Cardiac ventricle fibroblast (primary cell): ENCODE results near the gene CSF3. TPM values are rescaled to one million over a fixed set of nuclear protein-coding genes. Genes with fewer than 3 reads are reported as not detected.

ENCODE experiments used
- total RNA-seq: library from RNA; depleted of rRNA; stranded (reverse); fragments of >200 nt; gene quantifications from 2 replicates; pipeline ENCODE4 v1.2.3, GENCODE V29; 2015

CSF3 gene, protein sequence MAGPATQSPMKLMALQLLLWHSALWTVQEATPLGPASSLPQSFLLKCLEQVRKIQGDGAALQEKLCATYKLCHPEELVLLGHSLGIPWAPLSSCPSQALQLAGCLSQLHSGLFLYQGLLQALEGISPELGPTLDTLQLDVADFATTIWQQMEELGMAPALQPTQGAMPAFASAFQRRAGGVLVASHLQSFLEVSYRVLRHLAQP
- total RNA-seq: not detected in 2 replicates

DNA sequence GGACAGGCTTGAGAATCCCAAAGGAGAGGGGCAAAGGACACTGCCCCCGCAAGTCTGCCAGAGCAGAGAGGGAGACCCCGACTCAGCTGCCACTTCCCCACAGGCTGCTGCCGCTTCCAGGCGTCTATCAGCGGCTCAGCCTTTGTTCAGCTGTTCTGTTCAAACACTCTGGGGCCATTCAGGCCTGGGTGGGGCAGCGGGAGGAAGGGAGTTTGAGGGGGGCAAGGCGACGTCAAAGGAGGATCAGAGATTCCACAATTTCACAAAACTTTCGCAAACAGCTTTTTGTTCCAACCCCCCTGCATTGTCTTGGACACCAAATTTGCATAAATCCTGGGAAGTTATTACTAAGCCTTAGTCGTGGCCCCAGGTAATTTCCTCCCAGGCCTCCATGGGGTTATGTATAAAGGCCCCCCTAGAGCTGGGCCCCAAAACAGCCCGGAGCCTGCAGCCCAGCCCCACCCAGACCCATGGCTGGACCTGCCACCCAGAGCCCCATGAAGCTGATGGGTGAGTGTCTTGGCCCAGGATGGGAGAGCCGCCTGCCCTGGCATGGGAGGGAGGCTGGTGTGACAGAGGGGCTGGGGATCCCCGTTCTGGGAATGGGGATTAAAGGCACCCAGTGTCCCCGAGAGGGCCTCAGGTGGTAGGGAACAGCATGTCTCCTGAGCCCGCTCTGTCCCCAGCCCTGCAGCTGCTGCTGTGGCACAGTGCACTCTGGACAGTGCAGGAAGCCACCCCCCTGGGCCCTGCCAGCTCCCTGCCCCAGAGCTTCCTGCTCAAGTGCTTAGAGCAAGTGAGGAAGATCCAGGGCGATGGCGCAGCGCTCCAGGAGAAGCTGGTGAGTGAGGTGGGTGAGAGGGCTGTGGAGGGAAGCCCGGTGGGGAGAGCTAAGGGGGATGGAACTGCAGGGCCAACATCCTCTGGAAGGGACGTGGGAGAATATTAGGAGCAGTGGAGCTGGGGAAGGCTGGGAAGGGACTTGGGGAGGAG is at the start of gene CSF3:
Gene CSF3, plus strand, starts transcription at position 436 of the 993 bp plus-strand sequence. Its CDS starts 35 bp downstream, at position 471.

DNA sequence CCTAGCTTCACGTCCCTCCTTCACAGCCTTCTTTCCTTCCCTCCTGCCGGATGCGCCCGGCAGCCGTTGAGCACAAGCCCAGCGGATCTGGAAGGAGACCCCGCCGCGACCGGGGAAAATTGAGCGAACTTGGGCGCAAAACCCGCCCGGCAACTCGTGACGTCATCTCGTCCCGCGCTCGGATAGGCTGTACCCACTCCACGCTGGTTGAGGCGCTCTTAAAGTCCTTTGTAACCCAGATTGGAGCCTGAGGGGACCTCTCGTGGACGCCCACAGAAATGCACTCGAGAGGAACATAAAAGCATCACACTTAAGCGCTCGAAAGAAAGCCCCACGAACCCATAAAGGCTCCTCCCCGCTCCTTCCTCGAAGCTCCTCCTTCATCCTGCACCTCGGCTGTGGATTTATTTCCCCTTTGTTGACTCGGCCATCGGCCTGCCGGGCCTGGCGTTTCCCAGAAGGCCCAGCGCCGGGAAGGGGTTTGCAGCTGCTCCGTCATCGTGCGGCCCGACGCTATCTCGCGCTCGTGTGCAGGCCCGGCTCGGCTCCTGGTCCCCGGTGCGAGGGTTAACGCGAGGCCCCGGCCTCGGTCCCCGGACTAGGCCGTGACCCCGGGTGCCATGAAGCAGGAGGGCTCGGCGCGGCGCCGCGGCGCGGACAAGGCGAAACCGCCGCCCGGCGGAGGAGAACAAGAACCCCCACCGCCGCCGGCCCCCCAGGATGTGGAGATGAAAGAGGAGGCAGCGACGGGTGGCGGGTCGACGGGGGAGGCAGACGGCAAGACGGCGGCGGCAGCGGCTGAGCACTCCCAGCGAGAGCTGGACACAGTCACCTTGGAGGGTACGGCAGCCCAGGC is 34.7 kb upstream of the CSF3 start, which contains the start of gene PSMD3:
Gene PSMD3, plus strand, starts transcription at position 457 of the 856 bp plus-strand sequence. Its CDS starts 164 bp downstream, at position 621.

DNA sequence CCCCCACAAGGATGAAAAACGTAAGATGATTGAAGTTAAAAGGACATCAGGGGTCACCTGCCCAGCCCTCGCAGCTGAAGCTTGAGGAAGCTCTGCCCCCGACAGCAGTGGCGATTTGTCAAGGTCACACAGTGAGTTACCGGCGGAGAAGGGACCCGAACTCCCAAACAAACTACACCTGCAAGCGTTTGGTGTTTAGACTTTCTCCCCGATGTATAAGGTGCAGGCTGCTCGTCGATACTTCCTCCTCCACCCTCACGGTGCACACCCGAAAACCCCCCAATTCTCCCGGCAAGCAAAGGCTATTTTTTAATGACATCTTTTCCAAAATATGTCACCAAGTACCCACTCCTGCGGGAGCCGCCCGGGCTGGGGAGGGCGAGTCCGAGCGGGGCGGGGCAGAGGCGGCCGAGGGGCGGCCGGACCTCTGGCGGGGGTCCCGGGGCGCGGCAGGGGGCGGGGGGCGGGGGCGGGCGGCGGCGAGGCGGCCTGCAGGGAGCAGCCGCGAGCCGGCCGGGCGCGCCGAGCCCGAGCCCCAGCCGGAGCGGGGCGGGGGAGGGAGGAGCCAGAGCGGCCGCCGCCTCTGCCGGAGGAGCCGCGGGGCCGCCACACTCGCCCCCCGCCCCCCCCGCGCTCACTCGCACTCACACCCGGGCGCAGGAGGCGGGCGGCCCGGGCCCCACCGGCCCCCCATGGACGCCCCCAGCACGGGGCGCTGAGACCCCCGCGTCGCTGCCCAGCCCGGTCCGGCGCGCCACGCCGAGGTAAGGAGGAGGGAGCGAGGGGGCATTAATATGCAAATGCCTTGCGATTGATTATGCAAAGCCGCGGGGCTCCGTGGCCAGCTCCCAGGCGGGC is 47.3 kb downstream of the CSF3 start, which contains the start of gene THRA:
Gene THRA, plus strand, starts transcription at position 637 of the 858 bp plus-strand sequence. CDS start 11,524 bp downstream, outside the sequence.

Other genes with a start within 250 kb of the CSF3 start
- gene IKZF3, start 151.1 kb upstream of the CSF3 start, total RNA-seq: not detected in 2 replicates
- gene ZPBP2, start 147.2 kb upstream of the CSF3 start, total RNA-seq: not detected in 2 replicates
- 3.5 and 4.7 TPM in 2 replicates for gene GSDMB, start 96.8 kb upstream of the CSF3 start, total RNA-seq
- gene ORMDL3, start 87.8 kb upstream of the CSF3 start, total RNA-seq: 43.6 and 46.1 TPM in 2 replicates
- not detected in 2 replicates for gene LRRC3C, start 87.7 kb upstream of the CSF3 start, total RNA-seq
- gene GSDMA, start 52.4 kb upstream of the CSF3 start, total RNA-seq: not detected in 2 replicates
- gene PSMD3, start 34.6 kb upstream of the CSF3 start, total RNA-seq: 69.0 and 70.6 TPM in 2 replicates
- 25.2 and 51.4 TPM in 2 replicates for gene MED24, start 39.0 kb downstream of the CSF3 start, total RNA-seq
- gene THRA, start 47.5 kb downstream of the CSF3 start, total RNA-seq: 26.6 and 27.3 TPM in 2 replicates
- 2.7 and 4.1 TPM in 2 replicates for gene NR1D1, start 85.1 kb downstream of the CSF3 start, total RNA-seq
- gene MSL1, start 106.5 kb downstream of the CSF3 start, total RNA-seq: 42.4 and 49.2 TPM in 2 replicates
- 29.1 and 30.7 TPM in 2 replicates for gene CASC3, start 125.1 kb downstream of the CSF3 start, total RNA-seq
- gene RAPGEFL1, start 162.0 kb downstream of the CSF3 start, total RNA-seq: 1.3 and 2.5 TPM in 2 replicates
- gene WIPF2, start 203.9 kb downstream of the CSF3 start, total RNA-seq: 8.7 and 9.0 TPM in 2 replicates